ENCODE data around the gene PUSL1.

Gene PUSL1

GRCh38 chr1:1295154-1295923, 13.1 kb upstream of the PUSL1 start:
- DNase-seq (ENCODE audit: low read depth in 2 of 2): no peak

- DNase-seq (ENCODE audit: low read depth in 2 of 2): no peak
Measured at GRCh38 chr1:1296070-1297061, 12.0 kb upstream of the PUSL1 start.

- no peak for DNase-seq (ENCODE audit: low read depth in 2 of 2)
Measured at GRCh38 chr1:1297802-1298424, 10.5 kb upstream of the PUSL1 start.

- no peak for DNase-seq (ENCODE audit: low read depth in 2 of 2)
Measured at GRCh38 chr1:1298861-1299685, 9.3 kb upstream of the PUSL1 start.

GRCh38 chr1:1299686-1300351, 8.6 kb upstream of the PUSL1 start:
- no peak for DNase-seq (ENCODE audit: low read depth in 2 of 2)

- DNase-seq (ENCODE audit: low read depth in 2 of 2): no peak
Measured at GRCh38 chr1:1300352-1300739, 8.1 kb upstream of the PUSL1 start.

- no peak for DNase-seq (ENCODE audit: low read depth in 2 of 2)
Measured at GRCh38 chr1:1302006-1302430, 6.4 kb upstream of the PUSL1 start.

- no peak for DNase-seq (ENCODE audit: low read depth in 2 of 2)
Measured at GRCh38 chr1:1302951-1303509, 5.4 kb upstream of the PUSL1 start.

- no peak for DNase-seq (ENCODE audit: low read depth in 2 of 2)
Measured at GRCh38 chr1:1303736-1304135, 4.7 kb upstream of the PUSL1 start.

GRCh38 chr1:1304331-1305299, 3.8 kb upstream of the PUSL1 start:
- DNase-seq (ENCODE audit: low read depth in 2 of 2): no peak

- DNase-seq (ENCODE audit: low read depth in 2 of 2): peak in 1 of 2 donors; percentile 57
Measured at GRCh38 chr1:1305300-1306069, 2.9 kb upstream of the PUSL1 start.

- no peak for DNase-seq (ENCODE audit: low read depth in 2 of 2)
Measured at GRCh38 chr1:1306070-1306660, 2.2 kb upstream of the PUSL1 start.

- no peak for DNase-seq (ENCODE audit: low read depth in 2 of 2)
Measured at GRCh38 chr1:1306661-1307260, 1.6 kb upstream of the PUSL1 start.

GRCh38 chr1:1307261-1307922, 1.0 kb upstream of the PUSL1 start:
- no peak for DNase-seq (ENCODE audit: low read depth in 2 of 2)

- DNase-seq (ENCODE audit: low read depth in 2 of 2): no peak
Measured at GRCh38 chr1:1308756-1309250, 406 bp downstream of the PUSL1 start.

- no peak for DNase-seq (ENCODE audit: low read depth in 2 of 2)
Measured at GRCh38 chr1:1309251-1310108, 1.1 kb downstream of the PUSL1 start.

Data from activated CD4-positive, alpha-beta T cell treated with anti-CD3 and anti-CD28 coated beads for 24 hours (primary cell).